ENCODE measurements around the gene ZFYVE28. TPM values are rescaled to one million over a fixed set of nuclear protein-coding genes. Genes with fewer than 3 reads are reported as not detected.

Gene ZFYVE28
- total and polyA plus RNA-seq, 10 of the 15 experiments (the other 5 are each of a cell fraction or from before 2014, with no cell fraction given), result 0.06 to 1.9 (median 0.22) TPM; not detected in 1

GRCh38 chr4:2445130-2445529, 26.7 kb upstream of the ZFYVE28 start:
- POLR2A ChIA-PET, result no interaction called here
- intact Hi-C loops (cut with micrococcal nuclease; ENCODE audit: unreplicated experiment), result no loop called here

More at GRCh38 chr4:2445130-2445529, 26.7 kb upstream of the ZFYVE28 start:
- ChIA-PET CTCF (interaction anchor here (0.6 to 1.9 kb wide), 2 partner anchors 225 to 227 kb away, joined by 5 to 13 read pairs; no protein-coding TSS in a partner anchor), RAD21 (ENCODE audit: unreplicated experiment) (interaction anchor here (1.0 kb wide), 1 partner anchor 225 kb away, joined by 6 read pairs; no protein-coding TSS in a partner anchor), SMC1A (ENCODE audit: uncharacterized antibody, unreplicated experiment) (interaction anchor here (1.0 to 1.3 kb wide), 2 partner anchors 21 to 225 kb away, joined by 3 to 7 read pairs; no protein-coding TSS in a partner anchor)
- Histone ChIP-seq H3K4me3 (no peak overlapping the region), H2AFZ (ENCODE audit: control insufficient read depth, low read depth, low read length) (no peak overlapping the region), H3K9me3 (replicated peaks; ENCODE audit: control insufficient read depth, insufficient read depth, low read length) (no peaks in the 10 kb centered on the region), H3K9ac (ENCODE audit: control insufficient read depth, insufficient read depth, low read length) (no peak overlapping the region), H3K27ac (ENCODE audit: control insufficient read depth, insufficient read depth) (no peak overlapping the region), H3K79me2 (ENCODE audit: control insufficient read depth, insufficient read depth, low read length) (no peaks in the 10 kb centered on the region), H3K4me2 (ENCODE audit: control insufficient read depth, insufficient read depth) (no peak overlapping the region), H3K4me1 (ENCODE audit: control insufficient read depth, insufficient read depth, low read length) (peaks cover 3% of the 10 kb centered on the region; the same call in 1 of the 2 replicates), H3K27me3 (replicated peaks in 1 of 2; ENCODE audit: control insufficient read depth in 2 of 2, insufficient read depth in 2 of 2, low read length in 1 of 2) (no peaks in the 10 kb centered on the region; a peak in 2 of 4 replicates), H3K36me3 (ENCODE audit: control insufficient read depth in 2 of 2, insufficient read depth in 2 of 2, low read length in 1 of 2) (no peaks in the 10 kb centered on the region), H4K20me1 (ENCODE audit: control insufficient read depth, insufficient read depth) (no peaks in the 10 kb centered on the region)
- ATAC-seq (no peak), DNase-seq (ENCODE audit: low read depth, low spot score) (no peak), FAIRE-seq (no peak)
- no peak for TF ChIP-seq POLR2A (IDR thresholded peaks at IDR 0.05; ENCODE audit: low read depth, low read length)
- TF ChIP-seq BCL11A (IDR thresholded peaks at IDR 0.05; ENCODE audit: low read depth, low read length), result no peak
- TF ChIP-seq PAX8 (IDR thresholded peaks at IDR 0.05), result no peak
- TF ChIP-seq YY1 (IDR thresholded peaks at IDR 0.05; ENCODE audit: low read depth, low read length), result no peak
- TF ChIP-seq CHD1 (IDR thresholded peaks at IDR 0.05; ENCODE audit: low read depth, low read length), result no peak
- TF ChIP-seq CHD4 (IDR thresholded peaks at IDR 0.05), result no peak
- TF ChIP-seq BMI1 (IDR thresholded peaks at IDR 0.05; ENCODE audit: borderline replicate concordance), result no peak
- TF ChIP-seq E2F4 (IDR thresholded peaks at IDR 0.05; ENCODE audit: low read depth, low read length), result no peak
- TF ChIP-seq SIX5 (IDR thresholded peaks at IDR 0.05; ENCODE audit: low read depth, low read length, severe bottlenecking), result no peak
- no peak for TF ChIP-seq NFYB (IDR thresholded peaks at IDR 0.05; ENCODE audit: insufficient read depth, low read depth, low read length)
- no peak for TF ChIP-seq E2F8 (IDR thresholded peaks at IDR 0.05; ENCODE audit: low read depth, partially characterized antibody)
- 71% methylated on average over 9 of the region's 9 CpGs for WGBS (ENCODE audit: insufficient coverage, insufficient replicate concordance, low lambda C conversion rate, missing lambda C conversion rate)
- BruUV-seq (replicated peaks), result no TSS peak
- in situ Hi-C loops (cut with MboI), result no loop called here

Measured in GM12878 (cell line).